Keratinocyte (primary cell): ENCODE data around the gene UBASH3B. TPM values are rescaled to one million over a fixed set of nuclear protein-coding genes. Genes with fewer than 3 reads are reported as not detected.
"Not testable (repeated sequence)": the region's sequence is repeated elsewhere in the genome, so short reads cannot be mapped to it uniquely, and the experiment has no call there.

Experiments
- DNase-seq: peaks from one replicate; pipeline ENCODE4 v3.0.0-alpha.2; 2011; ENCODE audit warnings: low read depth, missing footprints, low spot score
- FAIRE-seq: peaks from 2 replicates; lab custom pipeline; 2011; peaks lifted over from hg19 to GRCh38; lab: Jason Lieb, UNC
- H2AFZ ChIP-seq: 2 replicates; pipeline ENCODE4 v1.6.0; 2012; ENCODE audit warnings: low read length, control low read depth, inconsistent platforms; ENCODE audit not compliant: control insufficient read depth
- H3K27ac ChIP-seq: 2 replicates; pipeline ENCODE4 v1.5.1; 2011; ENCODE audit warnings: low read length; ENCODE audit not compliant: control insufficient read depth, insufficient read depth
- H3K27me3 ChIP-seq: 3 replicates; pipeline ENCODE4 v1.6.0; 2011; ENCODE audit warnings: low read length; ENCODE audit not compliant: control insufficient read depth, insufficient read depth; ENCODE audit errors: extremely low read depth
- H3K36me3 ChIP-seq, 2 experiments: 2 replicates in 1 of 2; 3 replicates in 1 of 2; pipeline ENCODE4 v1.5.1; 2011; ENCODE audit warnings: low read length in 2 of 2, mild to moderate bottlenecking in 1 of 2; ENCODE audit not compliant: control insufficient read depth in 2 of 2, insufficient read depth in 2 of 2; ENCODE audit errors: extremely low read depth in 1 of 2
- H3K4me1 ChIP-seq: 3 replicates; pipeline ENCODE4 v1.5.1; 2011; ENCODE audit warnings: low read length; ENCODE audit not compliant: control insufficient read depth, insufficient read depth; ENCODE audit errors: extremely low read depth
- H3K4me2 ChIP-seq: 3 replicates; pipeline ENCODE4 v1.6.0; 2011; ENCODE audit warnings: low read depth, low read length; ENCODE audit not compliant: control insufficient read depth, insufficient read depth; ENCODE audit errors: extremely low read depth
- H3K4me3 ChIP-seq, 3 experiments: fragments of 200-600 bp in 1 of 3; sonication (generic) in 1 of 3; 2 replicates in 2 of 3; 3 replicates in 1 of 3; pipeline ENCODE4 v1.5.1; 2011 to 2016; ENCODE audit warnings: low read length in 3 of 3, mild to moderate bottlenecking in 3 of 3, control low read depth in 2 of 3, inconsistent platforms in 1 of 3, low read depth in 1 of 3, mixed read lengths in 1 of 3, mixed run types in 1 of 3, moderate library complexity in 1 of 3; ENCODE audit not compliant: control insufficient read depth in 2 of 3, insufficient read depth in 2 of 3; ENCODE audit errors: extremely low read depth in 1 of 3
- H3K79me2 ChIP-seq: 2 replicates; pipeline ENCODE4 v1.6.0; 2012; ENCODE audit warnings: low read length; ENCODE audit not compliant: control insufficient read depth, insufficient read depth
- H3K9ac ChIP-seq: 3 replicates; pipeline ENCODE4 v1.6.0; 2011; ENCODE audit warnings: low read length; ENCODE audit not compliant: control insufficient read depth, insufficient read depth; ENCODE audit errors: extremely low read depth
- H3K9me1 ChIP-seq: 3 replicates; pipeline ENCODE4 v1.6.0; 2011; ENCODE audit warnings: low read length; ENCODE audit not compliant: control insufficient read depth, insufficient read depth; ENCODE audit errors: extremely low read depth
- H3K9me3 ChIP-seq: 2 replicates; pipeline ENCODE4 v1.5.1; 2012; ENCODE audit warnings: low read depth, low read length; ENCODE audit not compliant: control insufficient read depth
- H4K20me1 ChIP-seq: 3 replicates; pipeline ENCODE4 v1.6.0; 2011; ENCODE audit warnings: low read length; ENCODE audit not compliant: control insufficient read depth, insufficient read depth; ENCODE audit errors: extremely low read depth
- CTCF ChIP-seq, 3 experiments: IDR thresholded peaks in 1 of 3; conservative IDR thresholded peaks in 1 of 3; optimal IDR thresholded peaks in 1 of 3; 2 replicates in 2 of 3; 3 replicates in 1 of 3; pipeline versions ENCODE3 to v1.5.1; 2011; ENCODE audit warnings: low read length in 3 of 3, mild to moderate bottlenecking in 3 of 3, moderate library complexity in 2 of 3, control low read depth in 1 of 3, inconsistent platforms in 1 of 3; ENCODE audit not compliant: insufficient read depth in 2 of 3; ENCODE audit errors: extremely low read depth in 1 of 3
- EZH2 ChIP-seq: IDR thresholded peaks from one replicate; pipeline ENCODE4 v1.6.1; 2012; ENCODE audit warnings: inconsistent platforms, mild to moderate bottlenecking, low read length, moderate library complexity
- dilution Hi-C: fragments of 300-500 bp; cut with MboI; formaldehyde crosslinking; loops from one replicate; pipeline ENCODE4 v1.7.0; 2020; ENCODE audit warnings: low sequenced_read_pairs; ENCODE audit not compliant: extremely low pct_ligation_motif_present
- polyA plus RNA-seq, 5 experiments: library from polyadenylated mRNA; depleted of rRNA in 3 of 5; stranded (reverse) in 3 of 5; stranded (forward) in 1 of 5; unstranded in 1 of 5; fragments of >200 nt; gene quantifications; 1 replicate in 1 of 5; 2 replicates in 3 of 5; 3 replicates in 1 of 5; pipeline versions ENCODE4 v1.2.1 to v1.2.3, GENCODE V29; 2011 to 2012; ENCODE audit warnings: missing spikeins in 2 of 5, low read depth in 1 of 5, low replicate concordance in 1 of 5

Gene UBASH3B
- polyA plus RNA-seq, 1 donor (not counting 4 experiments of a cell fraction or from before 2014, with no cell fraction given): 25.0 TPM

GRCh38 chr11:122618927-122619326, 36.6 kb upstream of the UBASH3B start:
- no peaks in the 10 kb centered on the region for H3K4me1 ChIP-seq
- no peaks in the 10 kb centered on the region for H3K27me3 ChIP-seq
- no peak overlapping the region for H3K9ac ChIP-seq
- no peaks in the 10 kb centered on the region for H3K9me3 ChIP-seq
- dilution Hi-C loops: no loop called here
- no peak for TF ChIP-seq EZH2
- no peak for TF ChIP-seq CTCF (optimal IDR thresholded peaks at IDR 0.05 in 1 of 3, IDR thresholded peaks at IDR 0.05 in 1 of 3, conservative IDR thresholded peaks at IDR 0.05 in 1 of 3; ENCODE audit: extremely low read depth in 1 of 3, insufficient read depth in 2 of 3, low read length in 3 of 3)
- H3K36me3 ChIP-seq: no peaks in the 10 kb centered on the region
- no peaks in the 10 kb centered on the region for H4K20me1 ChIP-seq
- no peak overlapping the region for H3K4me2 ChIP-seq
- no peaks in the 10 kb centered on the region for H3K9me1 ChIP-seq
- FAIRE-seq (no peak), DNase-seq (no peak)
- no peak overlapping the region for H2AFZ ChIP-seq
- no peak overlapping the region for H3K4me3 ChIP-seq
- no peaks in the 10 kb centered on the region for H3K79me2 ChIP-seq
- no peak overlapping the region for H3K27ac ChIP-seq

GRCh38 chr11:122619757-122620156, 35.8 kb upstream of the UBASH3B start:
- FAIRE-seq (no peak), DNase-seq (no peak)
- Histone ChIP-seq H3K9ac (no peak overlapping the region), H3K4me1 (no peaks in the 10 kb centered on the region), H3K79me2 (no peaks in the 10 kb centered on the region), H3K4me3 (no peak overlapping the region), H4K20me1 (no peaks in the 10 kb centered on the region), H3K9me1 (no peaks in the 10 kb centered on the region), H3K27me3 (no peaks in the 10 kb centered on the region), H3K27ac (no peak overlapping the region), H3K36me3 (no peaks in the 10 kb centered on the region), H3K4me2 (no peak overlapping the region), H3K9me3 (no peaks in the 10 kb centered on the region), H2AFZ (no peak overlapping the region)
- dilution Hi-C loops: no loop called here
- TF ChIP-seq EZH2: no peak
- TF ChIP-seq CTCF (optimal IDR thresholded peaks at IDR 0.05 in 1 of 3, IDR thresholded peaks at IDR 0.05 in 1 of 3, conservative IDR thresholded peaks at IDR 0.05 in 1 of 3; ENCODE audit: extremely low read depth in 1 of 3, insufficient read depth in 2 of 3, low read length in 3 of 3): no peak

- H3K27me3 ChIP-seq, dilution Hi-C loops, DNase-seq, FAIRE-seq, H3K36me3 ChIP-seq, H3K9me3 ChIP-seq, H3K4me1 ChIP-seq, H3K9ac ChIP-seq, H4K20me1 ChIP-seq, H3K4me3 ChIP-seq, H3K4me2 ChIP-seq, H3K27ac ChIP-seq, H2AFZ ChIP-seq, H3K9me1 ChIP-seq, H3K79me2 ChIP-seq: not testable (repeated sequence)
Observed at GRCh38 chr11:122625501-122625900, 30.0 kb upstream of the UBASH3B start.
